ENCODE data around the gene PLA2G15. TPM values are rescaled to one million over a fixed set of nuclear protein-coding genes. Genes with fewer than 3 reads are reported as not detected.

PLA2G15 gene
- total RNA-seq, 4 donors from 2014 or later, result 8.3 to 27.5 (median 17.6) TPM

DNA sequence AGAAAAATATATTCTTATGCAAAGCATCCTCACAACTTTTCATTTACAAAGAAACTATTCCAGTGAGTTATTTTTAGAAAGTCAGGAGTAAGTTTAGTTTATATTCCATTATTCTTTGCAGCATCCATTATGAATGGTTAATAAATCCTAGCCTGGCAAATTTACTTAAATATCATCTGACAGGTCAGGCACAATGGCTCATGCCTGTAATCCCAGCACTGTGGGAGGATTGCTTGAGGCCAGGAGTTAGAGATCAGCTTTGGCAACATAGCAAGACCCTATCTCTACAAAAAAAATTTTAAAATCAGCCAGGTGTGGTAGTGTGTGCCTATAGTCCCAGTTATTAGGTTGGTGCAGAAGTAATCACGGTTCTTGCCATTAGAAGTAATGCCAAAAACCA lies 22.1 kb upstream of the PLA2G15 start:
- Histone ChIP-seq H3K27ac (no peak overlapping the region), H3K27me3 (no peaks in the 10 kb centered on the region), H3K36me3 (peaks cover 0 to 1% (median 0%) of the 10 kb centered on the region in 3 donors), H3K4me1 (peaks cover 0 to 12% (median 7%) of the 10 kb centered on the region in 4 donors), H3K4me3 (no peak overlapping the region), H3K9me3 (no peaks in the 10 kb centered on the region)
- no peak for DNase-seq
- no peak for TF ChIP-seq POLR2A (IDR thresholded peaks at IDR 0.05)
- TF ChIP-seq, protein P1, sequence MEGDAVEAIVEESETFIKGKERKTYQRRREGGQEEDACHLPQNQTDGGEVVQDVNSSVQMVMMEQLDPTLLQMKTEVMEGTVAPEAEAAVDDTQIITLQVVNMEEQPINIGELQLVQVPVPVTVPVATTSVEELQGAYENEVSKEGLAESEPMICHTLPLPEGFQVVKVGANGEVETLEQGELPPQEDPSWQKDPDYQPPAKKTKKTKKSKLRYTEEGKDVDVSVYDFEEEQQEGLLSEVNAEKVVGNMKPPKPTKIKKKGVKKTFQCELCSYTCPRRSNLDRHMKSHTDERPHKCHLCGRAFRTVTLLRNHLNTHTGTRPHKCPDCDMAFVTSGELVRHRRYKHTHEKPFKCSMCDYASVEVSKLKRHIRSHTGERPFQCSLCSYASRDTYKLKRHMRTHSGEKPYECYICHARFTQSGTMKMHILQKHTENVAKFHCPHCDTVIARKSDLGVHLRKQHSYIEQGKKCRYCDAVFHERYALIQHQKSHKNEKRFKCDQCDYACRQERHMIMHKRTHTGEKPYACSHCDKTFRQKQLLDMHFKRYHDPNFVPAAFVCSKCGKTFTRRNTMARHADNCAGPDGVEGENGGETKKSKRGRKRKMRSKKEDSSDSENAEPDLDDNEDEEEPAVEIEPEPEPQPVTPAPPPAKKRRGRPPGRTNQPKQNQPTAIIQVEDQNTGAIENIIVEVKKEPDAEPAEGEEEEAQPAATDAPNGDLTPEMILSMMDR (IDR thresholded peaks at IDR 0.05), result no peak

DNA sequence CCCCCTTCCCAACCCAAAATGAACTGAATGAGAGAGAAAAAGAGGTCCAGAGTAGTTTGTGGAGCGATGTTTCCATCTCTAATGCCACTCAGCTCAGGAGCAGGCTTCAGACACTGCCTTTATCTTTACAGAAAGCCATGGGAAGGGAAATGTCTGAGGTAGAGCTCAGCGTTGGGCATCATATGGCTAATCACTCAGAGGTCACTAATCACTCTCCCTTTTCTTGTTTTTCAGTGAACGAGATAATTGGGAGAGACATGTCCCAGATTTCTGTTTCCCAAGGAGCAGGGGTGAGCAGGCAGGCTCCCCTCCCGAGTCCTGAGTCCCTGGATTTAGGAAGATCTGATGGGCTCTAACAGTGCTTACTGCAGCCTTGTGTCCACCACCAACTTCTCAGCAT lies 19.1 kb upstream of the PLA2G15 start:
- DNase-seq, result no peak
- Histone ChIP-seq H3K4me3 (no peak overlapping the region), H3K27me3 (no peaks in the 10 kb centered on the region), H3K4me1 (peaks cover 0 to 22% (median 8%) of the 10 kb centered on the region in 4 donors), H3K27ac (no peak overlapping the region), H3K9me3 (no peaks in the 10 kb centered on the region), H3K36me3 (peaks cover 0 to 19% (median 0%) of the 10 kb centered on the region in 3 donors)
- TF ChIP-seq POLR2A (IDR thresholded peaks at IDR 0.05), result no peak
- TF ChIP-seq, protein P1 (IDR thresholded peaks at IDR 0.05), result no peak

DNA sequence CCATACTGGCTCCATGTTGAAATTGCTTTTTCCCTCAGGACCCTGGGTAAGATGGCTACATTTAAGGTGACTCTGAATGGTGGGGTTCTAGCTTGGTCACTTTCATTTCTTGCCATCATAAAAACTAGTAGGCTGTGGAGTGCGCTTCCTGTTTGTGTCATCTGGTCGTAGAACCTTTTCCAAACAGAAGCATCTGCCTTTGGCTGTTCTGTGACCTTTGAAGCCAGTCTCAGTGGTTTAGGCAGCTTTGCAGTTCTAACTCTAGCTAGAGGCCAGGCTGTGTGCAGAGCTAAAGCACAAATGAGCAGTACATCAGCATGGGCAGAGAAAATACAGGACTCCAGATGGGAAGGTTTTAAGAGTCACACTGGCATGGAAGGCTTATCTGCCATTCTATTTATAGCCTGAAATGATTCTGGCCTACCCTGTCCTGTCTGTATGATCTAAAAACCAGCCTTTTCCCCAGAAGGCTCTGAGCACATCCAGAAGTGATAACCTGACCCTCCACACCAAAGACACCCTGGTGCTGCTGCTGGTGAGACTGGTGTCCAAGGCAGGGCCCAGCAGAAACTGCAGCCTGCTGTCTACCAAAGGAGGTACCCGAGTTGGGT lies 17.9 kb upstream of the PLA2G15 start:
- peak in 2 of 3 donors; percentile 44 to 55 for DNase-seq
- no peaks in the 10 kb centered on the region for H3K27me3 ChIP-seq
- H3K9me3 ChIP-seq, result no peaks in the 10 kb centered on the region
- TF ChIP-seq, protein P1 (IDR thresholded peaks at IDR 0.05), result no peak
- no peak for TF ChIP-seq POLR2A (IDR thresholded peaks at IDR 0.05)
- peak overlapping the region in 2 of 4 donors; percentile 57 to 69 for H3K27ac ChIP-seq
- peaks cover 0 to 31% (median 0%) of the 10 kb centered on the region in 3 donors for H3K36me3 ChIP-seq
- no peak overlapping the region for H3K4me3 ChIP-seq
- H3K4me1 ChIP-seq, result peaks cover 0 to 22% (median 8%) of the 10 kb centered on the region in 4 donors

DNA sequence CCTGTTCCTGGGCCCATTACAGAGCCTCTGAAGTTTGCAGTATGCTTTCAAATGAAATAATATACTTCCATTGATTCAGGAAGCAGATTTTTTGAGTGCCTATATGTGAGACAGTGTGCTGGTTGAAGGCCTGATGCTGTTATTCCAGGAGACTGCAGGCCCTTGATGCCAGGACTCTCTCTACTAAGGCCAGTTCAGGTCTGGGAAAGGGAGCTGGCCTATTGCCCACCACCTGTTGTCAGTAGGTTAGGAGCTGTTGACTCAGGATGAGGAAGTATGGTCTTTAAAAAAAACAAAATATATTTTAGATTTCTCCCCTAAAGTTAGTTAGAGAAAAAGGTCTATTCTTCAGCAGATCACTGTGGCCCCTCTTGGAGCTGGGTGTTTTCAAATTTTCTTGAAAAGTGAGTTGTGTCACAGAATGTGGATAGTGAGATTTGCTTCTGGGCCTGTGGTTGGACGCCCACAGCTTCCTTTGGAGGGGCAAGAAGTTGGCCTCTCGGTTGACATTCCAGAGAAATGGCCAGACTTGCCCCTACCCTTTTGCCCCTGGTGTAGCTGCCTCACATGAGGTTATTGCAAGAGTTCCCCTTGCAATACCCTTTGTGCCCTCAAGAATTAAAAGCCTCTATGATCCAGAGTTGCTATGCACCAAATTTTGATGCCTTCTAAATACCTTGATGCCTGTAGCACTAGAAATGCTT lies 17.2 kb upstream of the PLA2G15 start:
- DNase-seq, result peak in 2 of 3 donors; percentile 15 to 45
- TF ChIP-seq POLR2A (IDR thresholded peaks at IDR 0.05), result no peak

DNA sequence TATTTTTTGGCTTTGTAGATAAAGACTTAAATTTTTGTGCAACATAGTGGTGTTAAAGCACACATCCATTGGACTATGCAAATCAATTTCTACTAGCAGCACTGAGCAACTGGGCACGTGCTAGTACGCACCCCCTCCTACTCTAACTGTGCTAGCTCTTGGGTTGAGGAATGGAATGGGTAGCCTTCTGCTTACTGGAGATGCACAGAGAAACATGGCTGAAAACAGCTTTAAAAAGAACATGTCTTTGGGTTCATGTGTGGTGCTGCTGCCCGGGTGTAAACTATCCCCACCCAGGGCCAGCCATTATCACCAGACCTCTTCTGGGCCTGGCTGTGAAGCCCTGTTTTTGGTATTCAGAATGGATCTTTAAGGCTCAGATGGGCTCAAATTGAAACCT lies 16.5 kb upstream of the PLA2G15 start:
- no peak for TF ChIP-seq POLR2A (IDR thresholded peaks at IDR 0.05)
- TF ChIP-seq, protein P1 (IDR thresholded peaks at IDR 0.05), result no peak
- H3K9me3 ChIP-seq, result no peaks in the 10 kb centered on the region
- no peak overlapping the region for H3K4me3 ChIP-seq
- peaks cover 0 to 36% (median 0%) of the 10 kb centered on the region in 3 donors for H3K36me3 ChIP-seq
- peak in 1 of 3 donors; percentile 13 for DNase-seq
- H3K4me1 ChIP-seq, result peaks cover 0 to 31% (median 8%) of the 10 kb centered on the region in 4 donors
- no peaks in the 10 kb centered on the region for H3K27me3 ChIP-seq
- no peak overlapping the region for H3K27ac ChIP-seq

More for the DNA sequence above, 17.2 kb upstream of the PLA2G15 start:
- Histone ChIP-seq H3K4me1 (peaks cover 0 to 25% (median 8%) of the 10 kb centered on the region in 4 donors), H3K4me3 (no peak overlapping the region), H3K9me3 (no peaks in the 10 kb centered on the region), H3K27me3 (no peaks in the 10 kb centered on the region), H3K27ac (peak overlapping the region in 2 of 4 donors; percentile 33 to 69), H3K36me3 (peaks cover 0 to 36% (median 0%) of the 10 kb centered on the region in 3 donors)
